NCI-H2107 treated with DMSO at 0.1 percent for 48 hours (cell line): Measurements from ENCODE around the gene PCDHA1.
"Not testable (repeated sequence)": the region's sequence is repeated elsewhere in the genome, so short reads cannot be mapped to it uniquely, and the experiment has no call there.

Experiments used
- DNase-seq: peaks from one replicate; lab custom pipeline; 2025; ENCODE audit not compliant: unreplicated experiment; lab: John Stamatoyannopoulos, UW

The PCDHA1 gene

GRCh38 chr5:140808241-140808888 is 22.4 kb downstream of the PCDHA1 start:
- DNase-seq: not testable (repeated sequence)

DNA sequence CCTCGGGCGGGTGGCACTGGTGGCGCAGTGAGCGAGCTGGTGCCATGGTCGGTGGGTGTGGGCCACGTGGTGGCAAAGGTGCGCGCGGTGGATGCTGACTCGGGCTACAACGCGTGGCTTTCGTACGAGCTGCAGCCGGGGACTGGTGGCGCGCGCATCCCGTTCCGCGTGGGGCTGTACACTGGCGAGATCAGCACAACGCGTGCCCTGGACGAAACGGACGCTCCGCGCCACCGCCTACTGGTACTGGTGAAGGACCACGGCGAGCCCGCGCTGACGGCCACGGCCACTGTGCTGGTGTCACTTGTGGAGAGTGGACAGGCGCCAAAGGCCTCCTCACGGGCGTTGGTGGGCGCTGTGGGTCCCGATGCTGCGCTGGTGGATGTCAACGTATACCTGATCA is 22.9 kb downstream of the PCDHA1 start:
- no peak for DNase-seq

- no peak for DNase-seq
Measured at GRCh38 chr5:140821375-140822280, 35.7 kb downstream of the PCDHA1 start, which contains the start of gene PCDHA5. PCDHA5 (plus strand) TSS chr5:140821613.

DNA sequence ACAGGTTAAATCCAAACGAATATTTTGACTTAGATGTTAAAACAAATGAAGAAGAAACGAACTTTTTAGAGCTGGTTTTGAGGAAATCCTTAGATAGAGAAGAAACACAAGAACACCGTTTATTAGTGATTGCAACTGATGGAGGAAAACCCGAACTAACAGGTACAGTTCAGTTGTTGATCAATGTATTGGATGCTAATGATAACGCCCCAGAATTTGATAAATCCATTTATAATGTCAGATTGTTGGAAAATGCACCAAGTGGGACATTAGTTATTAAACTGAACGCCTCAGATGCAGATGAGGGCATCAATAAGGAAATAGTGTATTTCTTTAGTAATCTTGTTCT is 36.3 kb downstream of the PCDHA1 start:
- no peak for DNase-seq

GRCh38 chr5:140822969-140823368 is 37.0 kb downstream of the PCDHA1 start:
- DNase-seq: not testable (repeated sequence)

- DNase-seq: no peak
Measured at GRCh38 chr5:140823475-140823874, 37.5 kb downstream of the PCDHA1 start.

- no peak for DNase-seq
Measured at GRCh38 chr5:140827704-140828361, 41.9 kb downstream of the PCDHA1 start, which contains the start of gene PCDHA6. PCDHA6 (plus strand) TSS chr5:140827960; CDS start chr5:140828092, 132 bp downstream.

- no peak for DNase-seq
Measured at GRCh38 chr5:140828362-140828737, 42.4 kb downstream of the PCDHA1 start.

GRCh38 chr5:140829511-140830501 is 43.9 kb downstream of the PCDHA1 start:
- not testable (repeated sequence) for DNase-seq

DNA sequence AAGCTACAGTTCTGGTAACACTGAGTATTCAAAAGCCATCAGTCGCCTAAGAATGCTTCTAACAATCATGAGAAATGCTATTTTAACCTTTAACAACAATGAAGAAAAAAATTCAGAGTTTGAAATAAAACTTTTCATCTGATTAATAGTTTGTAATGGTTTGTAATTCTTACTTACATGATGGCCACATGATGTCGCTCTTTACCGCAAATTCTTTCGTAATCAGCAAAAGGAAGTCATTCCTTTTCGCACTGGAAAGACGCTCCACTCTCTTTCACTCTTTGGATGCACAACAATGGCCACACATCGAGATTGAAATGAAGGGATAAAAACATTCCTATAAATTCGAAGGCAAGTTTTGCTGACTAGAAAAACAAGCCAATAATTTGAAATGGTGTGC is 48.1 kb downstream of the PCDHA1 start, which contains the start of gene PCDHA7:
TSS of gene PCDHA7 (plus strand) at position 277 of the 400 bp plus-strand sequence. CDS start at position 392, 115 bp downstream.
- no peak for DNase-seq

DNA sequence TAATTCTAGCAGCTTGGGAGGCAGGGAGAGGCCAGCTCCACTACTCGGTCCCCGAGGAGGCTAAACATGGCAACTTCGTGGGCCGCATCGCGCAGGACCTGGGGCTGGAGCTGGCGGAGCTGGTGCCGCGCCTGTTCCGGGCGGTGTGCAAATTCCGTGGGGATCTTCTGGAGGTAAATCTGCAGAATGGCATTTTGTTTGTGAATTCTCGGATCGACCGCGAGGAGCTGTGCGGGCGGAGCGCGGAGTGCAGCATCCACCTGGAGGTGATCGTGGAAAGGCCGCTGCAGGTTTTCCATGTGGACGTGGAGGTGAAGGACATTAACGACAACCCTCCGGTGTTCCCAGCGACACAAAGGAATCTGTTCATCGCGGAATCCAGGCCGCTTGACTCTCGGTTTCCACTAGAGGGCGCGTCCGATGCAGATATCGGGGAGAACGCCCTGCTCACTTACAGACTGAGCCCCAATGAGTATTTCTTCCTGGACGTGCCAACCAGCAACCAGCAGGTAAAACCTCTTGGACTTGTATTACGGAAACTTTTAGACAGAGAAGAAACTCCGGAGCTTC is 48.6 kb downstream of the PCDHA1 start:
- not testable (repeated sequence) for DNase-seq

- no peak for DNase-seq
Measured at GRCh38 chr5:140835622-140836510, 49.9 kb downstream of the PCDHA1 start.

DNA sequence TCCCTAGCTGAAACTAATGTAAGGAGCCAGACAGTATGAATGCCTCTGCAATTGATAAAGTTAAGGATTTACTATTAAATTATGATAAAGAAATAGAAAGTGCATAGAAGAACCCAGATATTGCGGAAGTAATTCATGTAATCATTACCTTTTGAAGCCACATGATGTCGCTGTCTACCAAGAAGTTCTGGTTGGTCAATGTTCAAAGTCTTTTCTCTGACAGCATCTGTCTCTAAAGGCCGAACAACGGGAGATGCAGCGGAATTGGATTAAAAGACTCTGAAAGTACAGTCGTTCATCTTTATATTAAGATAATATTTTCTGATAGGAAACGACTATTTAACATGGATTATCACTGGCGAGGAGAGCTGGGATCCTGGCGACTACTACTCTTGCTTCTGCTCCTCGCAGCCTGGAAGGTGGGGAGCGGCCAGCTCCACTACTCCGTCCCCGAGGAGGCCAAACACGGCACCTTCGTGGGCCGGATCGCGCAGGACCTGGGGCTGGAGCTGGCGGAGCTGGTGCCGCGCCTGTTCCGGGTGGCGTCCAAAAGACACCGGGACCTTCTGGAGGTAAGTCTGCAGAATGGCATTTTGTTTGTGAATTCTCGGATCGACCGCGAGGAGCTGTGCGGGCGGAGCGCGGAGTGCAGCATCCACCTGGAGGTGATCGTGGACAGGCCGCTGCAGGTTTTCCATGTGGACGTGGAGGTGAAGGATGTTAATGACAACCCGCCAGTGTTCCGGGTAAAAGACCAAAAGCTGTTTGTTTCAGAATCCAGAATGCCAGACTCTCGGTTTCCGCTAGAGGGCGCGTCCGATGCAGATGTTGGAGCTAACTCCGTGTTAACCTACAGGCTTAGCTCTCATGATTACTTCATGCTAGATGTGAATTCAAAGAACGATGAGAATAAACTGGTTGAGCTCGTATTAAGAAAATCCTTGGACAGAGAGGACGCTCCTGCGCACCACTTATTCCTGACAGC is 55.3 kb downstream of the PCDHA1 start, which contains the start of gene PCDHA8:
TSS of gene PCDHA8 (plus strand) at position 210 of the 985 bp plus-strand sequence. CDS start at position 345, 135 bp downstream.
- DNase-seq: no peak

- no peak for DNase-seq
Measured at GRCh38 chr5:140842798-140843733, 57.1 kb downstream of the PCDHA1 start.

- DNase-seq: not testable (repeated sequence)
Measured at GRCh38 chr5:140848139-140849102, 62.5 kb downstream of the PCDHA1 start, which contains the start of gene PCDHA9. PCDHA9 (plus strand) TSS chr5:140848382; CDS start chr5:140848496, 114 bp downstream.
